HEK293 (cell line): ENCODE measurements around the gene GADD45GIP1.
A peak's percentile ranks its signal among the peaks of the same experiment; 100 is the strongest.

ENCODE experiments used
- GFI1B ChIP-seq: fragments of 450-650 bp; formaldehyde crosslinking; IDR thresholded peaks from 2 replicates; pipeline ENCODE4 v1.5.1; 2016; ENCODE audit warnings: missing biosample characterization, missing genetic modification characterization
- IKZF3 ChIP-seq: fragments of 450-650 bp; IDR thresholded peaks from 2 replicates; pipeline ENCODE4 v1.5.0; 2018; ENCODE audit warnings: missing biosample characterization, mild to moderate bottlenecking, missing genetic modification characterization, moderate library complexity
- MEIS1 ChIP-seq: sonication (generic); formaldehyde crosslinking; IDR thresholded peaks from 2 replicates; pipeline ENCODE4 v1.8.1; 2022; ENCODE audit warnings: missing genetic modification reagents, mild to moderate bottlenecking, borderline replicate concordance
- PRDM2 ChIP-seq: fragments of 450-650 bp; formaldehyde crosslinking; IDR thresholded peaks from 2 replicates; pipeline ENCODE4 v1.5.1; 2016; ENCODE audit warnings: missing biosample characterization, missing genetic modification characterization, borderline replicate concordance
- ZBTB48 ChIP-seq: fragments of 450-650 bp; formaldehyde crosslinking; IDR thresholded peaks from 2 replicates; pipeline ENCODE4 v1.5.1; 2016; ENCODE audit warnings: missing biosample characterization, missing genetic modification characterization
- ZBTB49 ChIP-seq: fragments of 450-650 bp; formaldehyde crosslinking; IDR thresholded peaks from 2 replicates; pipeline ENCODE4 v1.5.1; 2016; ENCODE audit warnings: missing biosample characterization, missing genetic modification characterization, low read depth
- ZNF112 ChIP-seq: fragments of 450-650 bp; formaldehyde crosslinking; IDR thresholded peaks from 2 replicates; pipeline ENCODE4 v1.5.0; 2017; ENCODE audit warnings: missing biosample characterization, missing genetic modification characterization
- ZNF148 ChIP-seq: fragments of 450-650 bp; formaldehyde crosslinking; IDR thresholded peaks from 2 replicates; pipeline ENCODE4 v1.5.0; 2017; ENCODE audit warnings: missing biosample characterization, missing genetic modification characterization, borderline replicate concordance
- ZNF23 ChIP-seq: fragments of 450-650 bp; formaldehyde crosslinking; IDR thresholded peaks from 2 replicates; pipeline ENCODE4 v1.5.1; 2016; ENCODE audit warnings: missing biosample characterization, missing genetic modification characterization, borderline replicate concordance
- ZNF248 ChIP-seq: fragments of 450-650 bp; formaldehyde crosslinking; IDR thresholded peaks from 2 replicates; pipeline ENCODE4 v1.5.1; 2017; ENCODE audit warnings: missing biosample characterization, missing genetic modification characterization
- ZNF302 ChIP-seq: fragments of 450-650 bp; formaldehyde crosslinking; IDR thresholded peaks from 2 replicates; pipeline ENCODE4 v1.5.1; 2016; ENCODE audit warnings: missing biosample characterization, missing genetic modification characterization, low read depth
- ZNF354C ChIP-seq: fragments of 450-650 bp; formaldehyde crosslinking; IDR thresholded peaks from 2 replicates; pipeline ENCODE4 v1.5.1; 2016; ENCODE audit warnings: missing biosample characterization, missing genetic modification characterization, low read depth, borderline replicate concordance
- ZNF416 ChIP-seq: fragments of 450-650 bp; formaldehyde crosslinking; IDR thresholded peaks from 2 replicates; pipeline ENCODE4 v1.5.1; 2016; ENCODE audit warnings: missing biosample characterization, missing genetic modification characterization
- ZNF473 ChIP-seq: fragments of 450-650 bp; formaldehyde crosslinking; IDR thresholded peaks from 2 replicates; pipeline ENCODE4 v1.5.1; 2017; ENCODE audit warnings: missing biosample characterization, missing genetic modification characterization
- ZNF521 ChIP-seq: fragments of 450-650 bp; formaldehyde crosslinking; IDR thresholded peaks from 2 replicates; pipeline ENCODE4 v1.5.1; 2017; ENCODE audit warnings: missing biosample characterization, mild to moderate bottlenecking, missing genetic modification characterization
- ZNF549 ChIP-seq: fragments of 450-650 bp; IDR thresholded peaks from 2 replicates; pipeline ENCODE4 v1.5.1; 2018; ENCODE audit warnings: missing biosample characterization, missing genetic modification characterization, mild to moderate bottlenecking, inconsistent platforms, moderate library complexity
- ZNF580 ChIP-seq: fragments of 450-650 bp; formaldehyde crosslinking; IDR thresholded peaks from 2 replicates; pipeline ENCODE4 v1.5.1; 2016; ENCODE audit warnings: missing biosample characterization, missing genetic modification characterization
- ZNF585B ChIP-seq: fragments of 450-650 bp; formaldehyde crosslinking; IDR thresholded peaks from 2 replicates; pipeline ENCODE4 v1.5.1; 2016; ENCODE audit warnings: missing biosample characterization, missing genetic modification characterization
- ZNF621 ChIP-seq: fragments of 450-650 bp; formaldehyde crosslinking; IDR thresholded peaks from 2 replicates; pipeline ENCODE4 v1.5.1; 2017; ENCODE audit warnings: missing biosample characterization, missing genetic modification characterization
- ZNF626 ChIP-seq: fragments of 450-650 bp; sonication (Bioruptor Pico); formaldehyde crosslinking; IDR thresholded peaks from 2 replicates; pipeline ENCODE4 v1.5.1; 2018; ENCODE audit warnings: missing biosample characterization, missing genetic modification characterization, inconsistent platforms
- ZNF701 ChIP-seq: fragments of 450-650 bp; formaldehyde crosslinking; IDR thresholded peaks from 2 replicates; pipeline ENCODE4 v1.5.1; 2016; ENCODE audit warnings: missing biosample characterization, missing genetic modification characterization
- ZNF785 ChIP-seq: fragments of 450-650 bp; formaldehyde crosslinking; IDR thresholded peaks from 2 replicates; pipeline ENCODE4 v1.5.1; 2016; ENCODE audit warnings: missing biosample characterization, missing genetic modification characterization
- ZNF843 ChIP-seq: fragments of 450-650 bp; formaldehyde crosslinking; IDR thresholded peaks from 2 replicates; pipeline ENCODE4 v1.5.1; 2016; ENCODE audit warnings: missing biosample characterization, missing genetic modification characterization
- ZSCAN23 ChIP-seq: fragments of 450-650 bp; formaldehyde crosslinking; IDR thresholded peaks from 2 replicates; pipeline ENCODE4 v1.5.1; 2016; ENCODE audit warnings: missing biosample characterization, missing genetic modification characterization
- ZSCAN5A ChIP-seq: fragments of 450-650 bp; formaldehyde crosslinking; IDR thresholded peaks from 2 replicates; pipeline ENCODE4 v1.5.1; 2016; ENCODE audit warnings: missing biosample characterization, missing genetic modification characterization
- TF ChIP-seq, protein P1 (sequence below): fragments of 450-650 bp; formaldehyde crosslinking; IDR thresholded peaks from 2 replicates; pipeline ENCODE4 v1.5.1; 2016; ENCODE audit warnings: missing biosample characterization, missing genetic modification characterization

Gene GADD45GIP1

GRCh38 chr19:12983542-12984142 lies 26.6 kb upstream of the GADD45GIP1 start (continued):
- peak; percentile 71 for TF ChIP-seq ZNF580 (tag by site-specific recombination)
- TF ChIP-seq ZNF23 (tag by site-specific recombination) = no peak
- no peak for TF ChIP-seq ZNF521 (tag by site-specific recombination)
- peak; percentile 46; the same call in 1 of the 2 replicates for TF ChIP-seq ZNF843 (tag by site-specific recombination)
- no peak for TF ChIP-seq ZNF585B (tag by site-specific recombination)
- TF ChIP-seq ZSCAN23 = no peak
- no peak for TF ChIP-seq ZNF473
- TF ChIP-seq ZNF354C (tag by site-specific recombination) = no peak
- no peak for TF ChIP-seq ZNF621 (tag by site-specific recombination)
- no peak for TF ChIP-seq ZNF549
- no peak for TF ChIP-seq ZBTB49
- TF ChIP-seq, protein P1, sequence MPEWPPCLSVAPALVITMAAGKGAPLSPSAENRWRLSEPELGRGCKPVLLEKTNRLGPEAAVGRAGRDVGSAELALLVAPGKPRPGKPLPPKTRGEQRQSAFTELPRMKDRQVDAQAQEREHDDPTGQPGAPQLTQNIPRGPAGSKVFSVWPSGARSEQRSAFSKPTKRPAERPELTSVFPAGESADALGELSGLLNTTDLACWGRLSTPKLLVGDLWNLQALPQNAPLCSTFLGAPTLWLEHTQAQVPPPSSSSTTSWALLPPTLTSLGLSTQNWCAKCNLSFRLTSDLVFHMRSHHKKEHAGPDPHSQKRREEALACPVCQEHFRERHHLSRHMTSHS (tag by site-specific recombination) = no peak
- TF ChIP-seq ZBTB48 (tag by site-specific recombination) = peak; percentile 71
- no peak for TF ChIP-seq ZNF148 (tag by site-specific recombination)
- TF ChIP-seq IKZF3 (tag by site-specific recombination) = no peak
- no peak for TF ChIP-seq ZNF112 (tag by site-specific recombination)
- no peak for TF ChIP-seq ZSCAN5A (tag by site-specific recombination)
- no peak for TF ChIP-seq ZNF302 (tag by site-specific recombination)
- TF ChIP-seq ZNF701 (tag by site-specific recombination) = no peak
- no peak for TF ChIP-seq ZNF248 (tag by site-specific recombination)
- 0 out of 2 replicates have a peak, but pooled peaks have one; percentile 3 for TF ChIP-seq PRDM2 (tag by site-specific recombination)
- no peak for TF ChIP-seq MEIS1 (CRISPR knock-in tag)
- no peak for TF ChIP-seq GFI1B
- TF ChIP-seq ZNF785 (tag by site-specific recombination) = 0 out of 2 replicates have a peak, but pooled peaks have one; percentile 28
- TF ChIP-seq ZNF626 (tag by site-specific recombination) = no peak
- no peak for TF ChIP-seq ZNF416 (tag by site-specific recombination)
